GM23338 (cell line): Measurements from ENCODE around the gene SLC17A1. TPM values are rescaled to one million over a fixed set of nuclear protein-coding genes. Genes with fewer than 3 reads are reported as not detected.

ENCODE experiments used
- ATAC-seq: fragments of 200-7000 bp; cut with Tn5 transposase; 3 replicates; pipeline ENCODE4 v1.9.1; 2020
- DNase-seq: peaks from one replicate; pipeline ENCODE4 v3.0.0-alpha.2; 2015; ENCODE audit warnings: low spot score
- H2AFZ ChIP-seq: fragments of 200-600 bp; sonication (generic); 2 replicates; pipeline ENCODE4 v1.8.0; 2016; ENCODE audit warnings: antibody characterized with exemption, mild to moderate bottlenecking, moderate library complexity
- H3F3A ChIP-seq: fragments of 200-600 bp; sonication (generic); replicated peaks from 2 replicates; pipeline ENCODE4 v1.8.0; 2017; ENCODE audit warnings: antibody characterized with exemption, mixed run types, low read depth
- H3K27ac ChIP-seq: fragments of 200-600 bp; sonication (generic); 2 replicates; pipeline ENCODE4 v1.6.1; 2016; ENCODE audit warnings: low read depth
- H3K27me3 ChIP-seq: fragments of 200-600 bp; sonication (generic); 2 replicates; pipeline ENCODE4 v1.8.0; 2016; ENCODE audit warnings: mild to moderate bottlenecking, mixed run types, moderate library complexity; ENCODE audit not compliant: insufficient read depth
- H3K36me3 ChIP-seq: fragments of 200-600 bp; sonication (generic); 2 replicates; pipeline ENCODE4 v1.8.0; 2016; ENCODE audit warnings: mild to moderate bottlenecking; ENCODE audit not compliant: insufficient read depth
- H3K4me1 ChIP-seq: fragments of 200-600 bp; sonication (generic); 2 replicates; pipeline ENCODE4 v1.8.0; 2016; ENCODE audit warnings: mild to moderate bottlenecking, moderate library complexity; ENCODE audit not compliant: insufficient read depth
- H3K4me2 ChIP-seq: fragments of 200-600 bp; sonication (generic); 2 replicates; pipeline ENCODE4 v1.7.1; 2017; ENCODE audit warnings: mixed run types
- H3K4me3 ChIP-seq: fragments of 200-600 bp; sonication (generic); 2 replicates; pipeline ENCODE4 v1.6.1; 2016; ENCODE audit warnings: mixed run types
- H3K79me2 ChIP-seq: fragments of 200-600 bp; sonication (generic); replicated peaks from 2 replicates; pipeline ENCODE4 v1.8.0; 2017; ENCODE audit warnings: mild to moderate bottlenecking; ENCODE audit not compliant: insufficient read depth
- H3K9me2 ChIP-seq: fragments of 200-600 bp; sonication (generic); 2 replicates; pipeline ENCODE4 v1.8.0; 2017; ENCODE audit not compliant: insufficient read depth
- H4K20me1 ChIP-seq: fragments of 200-600 bp; sonication (generic); replicated peaks from 2 replicates; pipeline ENCODE4 v1.8.0; 2017; ENCODE audit warnings: mild to moderate bottlenecking; ENCODE audit not compliant: insufficient read depth
- H3K27ac Mint-ChIP-seq: 2 replicates; pipeline ENCODE4 v1.8.0; 2020; ENCODE audit warnings: inconsistent platforms, mild to moderate bottlenecking, moderate library complexity, mixed read lengths
- H3K27me3 Mint-ChIP-seq: 3 replicates; pipeline ENCODE4 v1.8.0; 2022; ENCODE audit warnings: low read depth, mild to moderate bottlenecking, moderate library complexity, mixed read lengths, inconsistent platforms; ENCODE audit not compliant: insufficient read depth, poor library complexity
- H3K36me3 Mint-ChIP-seq: 3 replicates; pipeline ENCODE4 v1.8.0; 2021; ENCODE audit warnings: low read depth, mild to moderate bottlenecking, inconsistent platforms, moderate library complexity, mixed read lengths
- H3K4me1 Mint-ChIP-seq: 3 replicates; pipeline ENCODE4 v1.8.0; 2020; ENCODE audit warnings: mild to moderate bottlenecking, inconsistent platforms, mixed read lengths
- H3K4me3 Mint-ChIP-seq: 3 replicates; pipeline ENCODE4 v1.8.0; 2021; ENCODE audit warnings: moderate library complexity, mild to moderate bottlenecking, inconsistent platforms, mixed read lengths
- H3K9me3 Mint-ChIP-seq: 3 replicates; pipeline ENCODE4 v1.8.0; 2020; ENCODE audit warnings: moderate library complexity, mild to moderate bottlenecking, inconsistent platforms, mixed read lengths
- CREB1 ChIP-seq: fragments of 250-450 bp; sonication (Bioruptor Pico); IDR thresholded peaks from 2 replicates; pipeline ENCODE4 v1.5.0; 2020; ENCODE audit warnings: low read depth, mild to moderate bottlenecking, moderate library complexity
- CTCF ChIP-seq, 2 experiments: fragments of 200-600 bp in 1 of 2; sonication (generic) in 1 of 2; conservative IDR thresholded peaks; 2 replicates each; pipeline versions ENCODE4 v1.5.1 to v1.6.1; 2016 to 2017; ENCODE audit warnings: antibody characterized with exemption in 2 of 2, low read depth in 2 of 2, mild to moderate bottlenecking in 2 of 2, moderate library complexity in 1 of 2
- ETS1 ChIP-seq: IDR thresholded peaks from 2 replicates; pipeline ENCODE4 v1.6.1; 2016; ENCODE audit warnings: antibody characterized with exemption
- EZH2 ChIP-seq: fragments of 200-600 bp; sonication (generic); IDR thresholded peaks from one replicate; pipeline ENCODE4 v1.8.0; 2017; ENCODE audit warnings: antibody characterized with exemption, mild to moderate bottlenecking, low read depth; ENCODE audit not compliant: unreplicated experiment
- JUNB ChIP-seq: IDR thresholded peaks from one replicate; pipeline ENCODE4 v1.6.1; 2016; ENCODE audit warnings: antibody characterized with exemption; ENCODE audit not compliant: unreplicated experiment
- NANOG ChIP-seq: IDR thresholded peaks from 2 replicates; pipeline ENCODE4 v1.6.1; 2016; ENCODE audit warnings: antibody characterized with exemption, borderline replicate concordance
- POLR2AphosphoS5 ChIP-seq: IDR thresholded peaks from 2 replicates; pipeline ENCODE4 v1.6.1; 2016; ENCODE audit warnings: antibody characterized with exemption, low read depth
- REST ChIP-seq: IDR thresholded peaks from one replicate; pipeline ENCODE4 v1.6.1; 2018; ENCODE audit warnings: antibody characterized with exemption; ENCODE audit not compliant: unreplicated experiment
- STAT1 ChIP-seq: IDR thresholded peaks from one replicate; pipeline ENCODE4 v1.6.1; 2016; ENCODE audit warnings: antibody characterized with exemption; ENCODE audit not compliant: unreplicated experiment
- ZNF114 ChIP-seq: fragments of 250-450 bp; sonication (Bioruptor Pico); IDR thresholded peaks from 2 replicates; pipeline ENCODE4 v1.5.0; 2020; ENCODE audit warnings: mild to moderate bottlenecking, moderate library complexity
- ZNF331 ChIP-seq: fragments of 250-450 bp; sonication (Bioruptor Pico); IDR thresholded peaks from 2 replicates; pipeline ENCODE4 v1.5.0; 2020; ENCODE audit warnings: low read depth, mild to moderate bottlenecking, moderate library complexity
- polyA plus RNA-seq: library from polyadenylated mRNA; unstranded; fragments of >200 nt; fragmentation: Nextera tagmentation; extraction: Ambion mirVana; gene quantifications from 2 replicates; pipeline ENCODE4 v1.2.1, GENCODE V29; 2016
- total RNA-seq: library from RNA; depleted of rRNA; stranded (reverse); fragments of >200 nt; shearing (Covaris generic); gene quantifications from 2 replicates; pipeline ENCODE4 v1.2.3, GENCODE V29; 2014

Gene SLC17A1
- total and polyA plus RNA-seq, 2 experiments from 2014 or later: not detected

- TF ChIP-seq ETS1 (no peak), CTCF (conservative IDR thresholded peaks at IDR 0.05; ENCODE audit: low read depth in 2 of 2) (no peak), POLR2AphosphoS5 (no peak), EZH2 (no peak)
These were observed 48.7 kb upstream of the SLC17A1 start (continued) for GRCh38 chr6:25880601-25881000.

- no peak overlapping the region for H3K27ac ChIP-seq
- H3K79me2 ChIP-seq: no peaks in the 10 kb centered on the region
- ATAC-seq (no peak), DNase-seq (no peak)
- Mint-ChIP-seq H3K4me1 (peaks cover 2% of the 10 kb centered on the region; the same call in 1 of the 3 replicates), H3K9me3 (no peaks in the 10 kb centered on the region; the same call in 2 of the 3 replicates), H3K4me3 (no peak overlapping the region), H3K27ac (no peak overlapping the region), H3K36me3 (no peaks in the 10 kb centered on the region), H3K27me3 (no peaks in the 10 kb centered on the region)
- no peaks in the 10 kb centered on the region for H4K20me1 ChIP-seq
- no peaks in the 10 kb centered on the region for H3K4me1 ChIP-seq
- H3K4me2 ChIP-seq: no peak overlapping the region
- no peaks in the 10 kb centered on the region for H3F3A ChIP-seq
- H3K27me3 ChIP-seq: no peaks in the 10 kb centered on the region
- H3K9me2 ChIP-seq: no peaks in the 10 kb centered on the region
- H2AFZ ChIP-seq: no peak overlapping the region
- no peaks in the 10 kb centered on the region for H3K36me3 ChIP-seq
- H3K4me3 ChIP-seq: no peak overlapping the region
- TF ChIP-seq EZH2 (no peak), REST (no peak), STAT1 (no peak), NANOG (no peak), CREB1 (no peak), JUNB (no peak), POLR2AphosphoS5 (no peak), ETS1 (no peak), ZNF114 (CRISPR knock-in tag) (no peak), ZNF331 (no peak)
These were observed 47.0 kb upstream of the SLC17A1 start for GRCh38 chr6:25878721-25879322.
